ENCODE measurements around the gene ATP1B1.

The ATP1B1 gene

GRCh38 chr1:169106095-169106920 lies at the start of gene ATP1B1:
Gene ATP1B1 (plus strand): TSS chr1:169106690. CDS start chr1:169106830, 140 bp downstream.
- peak; percentile 65 for DNase-seq (ENCODE audit: low read depth)

GRCh38 chr1:169059421-169059820 lies 47.1 kb upstream of the ATP1B1 start:
- DNase-seq (ENCODE audit: low read depth) = no peak

GRCh38 chr1:169060043-169060722 lies 46.3 kb upstream of the ATP1B1 start:
- no peak for DNase-seq (ENCODE audit: low read depth)

- DNase-seq (ENCODE audit: low read depth) = no peak
These were observed 45.4 kb upstream of the ATP1B1 start for GRCh38 chr1:169060919-169061639.

DNA sequence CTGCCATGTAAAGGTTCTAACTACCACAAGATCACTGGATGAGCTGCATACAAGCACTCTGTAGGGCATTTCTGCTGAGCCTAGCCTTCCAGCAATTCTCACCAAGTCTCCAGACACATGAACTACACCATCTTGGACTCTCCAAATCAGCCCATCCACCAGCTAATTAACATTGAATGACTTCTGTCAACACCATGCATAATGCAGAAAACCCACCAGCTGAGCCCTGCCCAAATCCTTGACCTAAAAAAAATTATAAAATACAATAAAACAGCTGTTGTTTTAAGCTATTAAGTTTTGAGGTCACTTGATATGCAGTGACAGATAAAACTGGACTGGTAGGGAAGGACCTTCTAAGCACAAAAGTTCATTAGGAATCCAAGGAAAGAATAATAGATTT lies 44.3 kb upstream of the ATP1B1 start:
- no peak for DNase-seq (ENCODE audit: low read depth)

DNA sequence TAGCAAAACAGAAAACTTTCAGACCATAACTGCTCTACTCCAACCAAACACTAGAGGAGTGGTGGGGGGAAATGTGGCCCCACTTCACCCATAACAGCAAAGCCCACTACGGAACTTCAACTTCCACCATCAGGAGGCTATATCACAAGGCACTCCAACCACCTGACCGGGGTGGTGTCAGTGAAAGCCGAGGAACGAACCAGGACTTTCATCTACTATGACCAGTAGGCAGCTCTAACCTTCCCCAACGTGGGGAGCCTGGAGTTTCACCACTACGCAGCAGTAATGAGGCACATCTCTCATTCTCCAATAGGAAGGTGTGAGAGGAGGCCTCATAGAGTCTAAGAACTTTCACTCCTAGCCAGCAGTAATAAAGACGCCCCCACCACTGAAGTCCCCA lies 42.4 kb upstream of the ATP1B1 start:
- DNase-seq (ENCODE audit: low read depth) = no peak

DNA sequence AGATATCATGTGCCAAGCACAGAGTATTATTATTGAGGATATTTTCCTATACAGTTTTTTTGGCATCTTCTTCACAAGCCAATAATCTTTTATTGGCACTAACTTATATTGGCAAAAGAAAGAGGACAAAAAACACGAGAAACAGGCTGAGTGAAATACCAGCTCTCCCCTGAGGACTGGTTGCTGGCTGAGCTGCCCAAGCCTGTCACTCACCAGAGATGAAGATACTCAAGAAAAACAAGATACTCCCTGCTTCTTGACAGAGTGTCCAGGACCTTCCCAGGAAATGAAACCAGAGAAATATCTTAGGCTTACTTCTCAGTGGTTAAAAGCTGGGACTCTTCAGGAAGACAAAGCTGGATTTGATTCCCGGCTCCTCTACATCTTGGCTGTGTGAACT lies 35.9 kb upstream of the ATP1B1 start:
- DNase-seq (ENCODE audit: low read depth) = no peak

GRCh38 chr1:169070958-169071357 lies 35.5 kb upstream of the ATP1B1 start:
- DNase-seq (ENCODE audit: low read depth) = no peak

GRCh38 chr1:169072945-169073725 lies 33.4 kb upstream of the ATP1B1 start:
- DNase-seq (ENCODE audit: low read depth) = no peak

- DNase-seq (ENCODE audit: low read depth) = no peak
These were observed 28.2 kb upstream of the ATP1B1 start for GRCh38 chr1:169078163-169078883.

DNA sequence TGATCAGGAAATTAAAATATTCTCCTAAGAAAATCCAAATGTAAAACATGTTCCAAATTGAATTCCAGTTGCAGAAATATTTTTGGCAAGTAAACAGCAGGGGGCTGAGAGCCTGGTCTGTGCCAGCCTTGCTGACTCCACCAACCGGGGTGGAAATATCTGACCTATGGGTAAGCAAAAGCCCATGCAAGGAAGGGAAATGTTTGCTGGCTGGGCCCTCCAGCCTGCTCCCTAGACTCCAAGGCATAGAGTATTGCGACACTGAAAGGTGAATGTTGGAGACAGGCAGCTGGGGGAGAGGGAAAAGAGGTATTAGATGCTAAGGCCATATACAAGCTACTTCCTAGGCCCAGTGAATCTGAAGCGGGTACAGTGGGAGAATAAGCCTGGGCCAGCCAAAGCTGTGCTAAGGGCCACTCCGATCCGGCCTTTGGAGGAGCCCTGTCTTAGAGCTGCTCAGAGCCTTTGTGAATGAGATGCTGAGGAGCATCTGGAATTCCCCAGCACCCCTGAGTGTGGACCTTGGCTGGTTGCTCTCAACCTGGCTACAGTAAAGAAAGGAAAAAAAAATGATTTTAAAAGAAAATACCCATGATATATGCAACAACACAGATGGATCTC lies 24.9 kb upstream of the ATP1B1 start:
- DNase-seq (ENCODE audit: low read depth) = no peak

DNA sequence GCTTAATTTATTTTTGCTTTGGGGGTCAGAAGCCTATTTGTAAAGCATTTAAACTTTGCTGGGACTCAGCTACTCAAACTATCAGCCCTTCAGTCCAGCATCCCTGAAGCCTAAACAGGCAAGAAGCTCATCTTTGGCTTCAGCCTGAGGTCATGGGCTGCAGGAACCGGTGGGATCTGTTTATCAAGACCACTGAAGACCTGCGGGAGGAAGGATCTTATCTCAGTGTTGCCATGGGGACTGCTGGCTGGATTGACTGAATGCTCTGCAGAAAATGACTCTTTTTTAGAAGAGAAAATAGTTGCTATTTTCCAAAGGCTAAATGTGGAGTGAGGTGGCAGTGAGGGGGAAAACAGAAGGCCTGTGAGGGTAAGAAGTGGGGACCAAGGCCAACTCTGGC lies 20.6 kb upstream of the ATP1B1 start:
- DNase-seq (ENCODE audit: low read depth) = no peak

DNA sequence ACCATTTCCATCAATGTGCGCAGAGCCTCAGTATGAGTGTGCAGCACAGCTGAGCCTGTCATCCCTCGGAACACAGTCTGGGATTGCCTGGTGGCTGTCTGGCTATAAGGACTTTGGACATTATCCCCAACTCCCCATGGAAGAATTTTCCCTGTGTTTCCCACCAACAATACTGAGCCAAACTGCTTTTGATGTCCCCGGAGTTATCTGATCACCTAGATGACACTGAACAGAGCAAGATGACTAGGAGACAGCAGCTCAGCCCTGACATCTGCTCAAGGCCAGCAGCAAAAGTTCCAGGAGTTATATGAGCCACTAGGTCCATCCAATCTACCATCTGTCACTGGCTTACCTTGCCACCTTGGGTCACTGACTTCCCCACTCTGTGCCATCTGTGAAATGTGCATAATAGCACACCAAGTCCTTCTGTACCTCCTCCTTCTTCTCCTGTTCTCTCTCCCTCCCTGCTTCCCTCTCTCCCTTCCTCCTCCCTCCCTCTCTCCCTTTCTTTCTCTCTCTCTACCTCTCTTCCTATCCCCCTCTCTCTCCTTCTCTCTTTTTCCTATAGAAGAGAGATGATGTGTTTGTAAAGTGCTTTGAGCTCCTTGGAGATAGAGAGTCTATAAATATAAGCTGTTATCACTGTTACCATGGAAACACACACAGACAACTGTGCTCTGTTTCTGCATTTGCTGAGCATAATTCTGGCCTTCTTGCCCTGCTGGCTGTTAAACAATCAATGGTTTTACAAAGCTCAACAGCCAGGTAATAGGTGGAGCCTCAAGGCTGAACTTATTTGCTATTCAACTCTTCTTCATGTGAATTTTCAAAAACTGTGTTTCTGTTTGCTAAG lies 19.7 kb upstream of the ATP1B1 start:
- DNase-seq (ENCODE audit: low read depth) = no peak

- DNase-seq (ENCODE audit: low read depth) = no peak
These were observed 18.6 kb upstream of the ATP1B1 start for GRCh38 chr1:169087876-169088275.

DNA sequence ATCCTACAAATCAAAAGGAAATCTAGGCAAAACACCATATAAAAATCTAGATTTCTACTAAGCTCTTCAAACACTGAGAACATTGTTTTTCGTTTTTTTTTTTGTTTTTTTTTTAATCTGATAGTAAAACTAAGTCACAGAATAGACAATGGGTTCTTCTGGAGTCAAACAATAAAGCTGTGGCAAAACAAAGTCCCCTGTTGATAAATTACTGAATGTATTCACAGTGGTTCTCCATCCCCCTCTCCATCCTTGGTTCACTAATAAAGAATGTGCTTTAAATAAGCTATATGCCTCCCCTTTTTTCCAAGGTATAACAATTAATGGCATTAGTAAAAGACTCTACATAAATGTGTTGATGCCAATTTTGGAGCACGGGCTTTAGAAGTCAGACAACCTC lies 16.7 kb upstream of the ATP1B1 start:
- DNase-seq (ENCODE audit: low read depth) = no peak

GRCh38 chr1:169090308-169090899 lies 16.1 kb upstream of the ATP1B1 start:
- DNase-seq (ENCODE audit: low read depth) = no peak

- DNase-seq (ENCODE audit: low read depth) = no peak
These were observed 15.6 kb upstream of the ATP1B1 start for GRCh38 chr1:169090900-169091311.

- no peak for DNase-seq (ENCODE audit: low read depth)
These were observed 15.0 kb upstream of the ATP1B1 start for GRCh38 chr1:169091480-169091941.

- DNase-seq (ENCODE audit: low read depth) = no peak
These were observed 14.1 kb upstream of the ATP1B1 start for GRCh38 chr1:169092399-169092798.

Measured in stimulated activated CD8-positive, alpha-beta memory T cell treated with anti-CD3 and anti-CD28 coated beads, Interleukin-7, amount 100 ng/mL, for 24 hours (primary cell).